Eye (tissue), 1 donor: Measurements from ENCODE around the gene P3H1.
"Not testable (repeated sequence)": the region's sequence is repeated elsewhere in the genome, so short reads cannot be mapped to it uniquely, and the experiment has no call there.

Experiments
- DNase-seq: peaks from one replicate; pipeline ENCODE4 v3.0.0-alpha.2; 2015

Gene P3H1

DNA sequence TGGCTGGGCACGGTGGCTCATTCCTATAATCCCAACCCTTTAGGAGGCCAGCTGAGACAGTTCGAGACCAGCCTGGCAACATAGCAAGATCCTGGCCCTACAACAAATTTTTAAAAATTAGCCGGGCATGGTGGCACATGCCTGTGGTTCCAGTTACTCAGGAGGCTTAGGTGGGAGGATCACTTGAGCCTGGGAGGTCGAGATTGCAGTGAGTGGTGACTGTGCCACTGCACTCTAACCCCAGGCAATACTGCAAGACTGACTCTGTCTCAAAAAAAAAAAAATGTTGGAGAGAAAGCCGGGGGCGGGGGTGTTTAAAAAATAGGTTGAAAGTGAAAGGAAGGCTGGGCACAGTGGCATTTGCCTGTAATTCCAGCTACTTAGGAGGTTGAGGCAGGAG is 43.3 kb downstream of the P3H1 start:
- DNase-seq, result no peak

GRCh38 chr1:42722403-42722802 is 44.4 kb downstream of the P3H1 start:
- not testable (repeated sequence) for DNase-seq

DNA sequence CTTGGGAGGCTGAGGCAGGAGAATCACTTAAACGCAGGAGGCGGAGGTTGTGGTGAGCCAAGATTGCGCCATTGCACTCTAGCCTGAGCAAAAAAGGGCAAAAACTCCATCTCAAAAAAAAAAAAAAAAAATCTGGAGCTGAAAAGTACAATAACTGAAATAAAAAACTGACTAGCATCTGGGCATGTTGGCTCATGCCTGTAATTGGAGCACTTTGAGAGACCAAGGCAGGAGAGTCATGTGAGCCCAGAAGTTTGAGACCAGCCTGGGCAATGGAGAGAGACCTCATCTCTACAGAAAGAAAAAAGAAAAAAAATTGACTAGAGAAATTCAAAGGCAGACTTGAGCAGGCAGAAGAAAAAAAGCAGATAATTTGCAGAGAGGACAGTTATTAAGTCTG is 44.9 kb downstream of the P3H1 start:
- no peak for DNase-seq

- DNase-seq, result no peak
These were observed 46.0 kb downstream of the P3H1 start for GRCh38 chr1:42720868-42721267.

- DNase-seq, result peak; percentile 31
These were observed 52.4 kb downstream of the P3H1 start for GRCh38 chr1:42714441-42714840.

GRCh38 chr1:42713293-42713692 is 53.5 kb downstream of the P3H1 start:
- DNase-seq, result no peak

DNA sequence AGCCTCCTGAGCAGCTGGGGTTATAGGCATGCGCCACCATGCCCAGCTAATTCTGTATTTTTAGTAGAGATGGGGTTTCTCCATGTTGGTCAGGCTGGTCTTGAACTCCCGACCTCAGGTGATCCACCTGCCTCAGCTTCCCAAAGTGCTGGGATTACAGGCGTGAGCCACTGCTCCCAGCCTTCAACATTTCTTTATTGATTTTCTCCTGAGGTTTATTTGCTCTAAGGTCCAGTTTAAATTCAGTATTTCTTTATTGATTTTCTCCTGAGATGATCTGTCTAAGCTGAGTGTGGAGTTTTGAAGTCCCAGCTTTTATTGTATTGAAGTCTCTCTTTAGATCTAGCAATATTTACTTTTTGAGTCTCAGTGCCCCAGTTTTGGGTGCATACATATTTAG is 54.0 kb downstream of the P3H1 start:
- not testable (repeated sequence) for DNase-seq

DNA sequence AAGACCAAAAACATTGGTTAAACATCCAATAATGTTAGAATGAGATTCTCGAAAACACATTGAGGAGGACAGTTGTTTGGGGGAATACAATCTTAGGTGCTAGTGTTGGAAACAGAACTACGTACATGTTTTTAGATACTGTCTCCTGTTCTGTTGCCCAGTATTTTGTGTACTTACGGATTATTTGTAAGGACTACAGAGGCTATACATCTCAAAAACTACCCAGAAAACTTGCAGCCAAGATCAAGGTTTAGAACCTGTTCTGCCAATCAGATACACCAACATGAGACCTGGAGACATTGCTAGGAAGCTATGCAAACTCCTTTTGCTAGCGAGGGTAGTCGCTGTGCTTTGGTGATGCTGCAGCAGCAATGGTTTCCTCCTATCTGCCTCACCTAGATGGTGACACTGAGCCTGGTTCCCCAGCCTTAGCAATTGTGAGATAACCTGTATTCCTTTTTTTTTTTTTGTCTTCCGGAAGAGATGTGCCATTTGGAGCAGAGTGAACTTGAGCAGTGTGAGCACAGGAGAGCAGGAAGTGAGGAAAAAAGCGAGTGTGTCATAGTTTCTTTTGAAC is 62.9 kb downstream of the P3H1 start:
- no peak for DNase-seq

DNA sequence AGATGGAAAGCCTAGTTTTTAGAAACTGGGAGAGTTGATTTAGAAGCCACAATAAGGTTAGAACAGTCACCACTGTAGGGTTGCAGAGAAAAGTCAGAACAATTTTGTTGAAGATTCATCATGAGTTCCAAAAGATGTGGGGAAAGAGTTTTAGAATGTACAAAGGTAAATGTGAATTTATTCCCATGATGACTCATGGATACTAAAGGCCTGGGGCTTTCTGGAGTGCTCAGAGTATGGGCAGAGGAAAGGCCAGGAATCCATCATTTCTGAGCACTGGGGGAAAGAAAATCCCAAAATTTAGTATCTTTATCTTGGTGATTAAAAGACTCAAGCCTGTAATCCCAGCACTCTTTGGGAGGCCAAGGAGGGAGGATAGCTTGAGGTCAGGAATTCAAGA is 66.8 kb downstream of the P3H1 start:
- no peak for DNase-seq

GRCh38 chr1:42698081-42698813 is 68.6 kb downstream of the P3H1 start:
- DNase-seq, result no peak
